Measurements from ENCODE around the gene LHX3.
"Not testable (repeated sequence)": the region's sequence is repeated elsewhere in the genome, so short reads cannot be mapped to it uniquely, and the experiment has no call there.

The LHX3 gene

GRCh38 chr9:136240941-136241340 is 36.0 kb upstream of the LHX3 start:
- Histone ChIP-seq H3K27ac (no peak overlapping the region), H3K4me3 (no peak overlapping the region)
- DNase-seq (ENCODE audit: low spot score): no peak
- TF ChIP-seq CTCF (IDR thresholded peaks at IDR 0.05): no peak

- H3K4me3 ChIP-seq: no peak overlapping the region
- no peak for DNase-seq (ENCODE audit: low spot score)
- H3K27ac ChIP-seq: no peak overlapping the region
- TF ChIP-seq CTCF (IDR thresholded peaks at IDR 0.05): no peak
These were observed 35.0 kb upstream of the LHX3 start for GRCh38 chr9:136239983-136240330.

- Histone ChIP-seq H3K4me3 (no peak overlapping the region), H3K27ac (no peak overlapping the region)
- TF ChIP-seq CTCF (IDR thresholded peaks at IDR 0.05): no peak
- no peak for DNase-seq (ENCODE audit: low spot score)
These were observed 34.4 kb upstream of the LHX3 start for GRCh38 chr9:136239135-136239982.

- no peak for TF ChIP-seq CTCF (IDR thresholded peaks at IDR 0.05)
- H3K27ac ChIP-seq: no peak overlapping the region
These were observed 33.4 kb upstream of the LHX3 start for GRCh38 chr9:136238342-136238732.

GRCh38 chr9:136237486-136238341 is 32.8 kb upstream of the LHX3 start:
- no peak for TF ChIP-seq CTCF (IDR thresholded peaks at IDR 0.05)
- Histone ChIP-seq H3K27ac (no peak overlapping the region), H3K4me3 (no peak overlapping the region)
- no peak for DNase-seq (ENCODE audit: low spot score)

More at GRCh38 chr9:136238342-136238732, 33.4 kb upstream of the LHX3 start:
- H3K4me3 ChIP-seq: no peak overlapping the region
- DNase-seq (ENCODE audit: low spot score): no peak

GRCh38 chr9:136236471-136237410 is 31.8 kb upstream of the LHX3 start:
- not testable (repeated sequence) for H3K4me3 ChIP-seq; DNase-seq (ENCODE audit: low spot score); H3K27ac ChIP-seq
